GM12872 (cell line): ENCODE results near the gene FAAH.

Experiments used
- CTCF ChIP-seq: IDR thresholded peaks from 3 replicates; pipeline ENCODE4 v1.5.1; 2011; ENCODE audit warnings: low read depth, mild to moderate bottlenecking, low read length, moderate library complexity; ENCODE audit not compliant: insufficient read depth

Gene FAAH

GRCh38 chr1:46461809-46462448 lies 67.8 kb downstream of the FAAH start:
- TF ChIP-seq CTCF = no peak
